K562 (cell line): ENCODE data around the gene PHYHD1. TPM values are rescaled to one million over a fixed set of nuclear protein-coding genes. Genes with fewer than 3 reads are reported as not detected.

ENCODE experiments used
- ARID4B ChIP-seq: sonication (generic); formaldehyde crosslinking; IDR thresholded peaks from 2 replicates; pipeline ENCODE4 v1.8.0; 2022; ENCODE audit warnings: mild to moderate bottlenecking, missing genetic modification reagents
- FOXA1 ChIP-seq: fragments of 450-650 bp; IDR thresholded peaks from 2 replicates; pipeline ENCODE4 v1.6.1; 2016; ENCODE audit warnings: mild to moderate bottlenecking, borderline replicate concordance
- IRF2 ChIP-seq: sonication (generic); formaldehyde crosslinking; IDR thresholded peaks from 2 replicates; pipeline ENCODE4 v1.8.1; 2022; ENCODE audit warnings: mild to moderate bottlenecking, missing genetic modification reagents
- MCM7 ChIP-seq, 2 experiments: fragments of 450-650 bp; IDR thresholded peaks; 2 replicates each; pipeline ENCODE4 v1.6.1; 2016 to 2018
- NCOA2 ChIP-seq, 2 experiments: fragments of 450-650 bp; IDR thresholded peaks; 2 replicates each; pipeline ENCODE4 v1.6.1; 2018; ENCODE audit warnings: mild to moderate bottlenecking in 2 of 2, moderate library complexity in 1 of 2; ENCODE audit not compliant: partially characterized antibody in 2 of 2
- NFXL1 ChIP-seq: fragments of 450-650 bp; formaldehyde crosslinking; IDR thresholded peaks from 2 replicates; pipeline ENCODE4 v1.4.0; 2021; ENCODE audit warnings: mild to moderate bottlenecking
- NR1H2 ChIP-seq: sonication (generic); formaldehyde crosslinking; IDR thresholded peaks from 2 replicates; pipeline ENCODE4 v1.4.0; 2020; ENCODE audit warnings: mild to moderate bottlenecking, missing genetic modification reagents
- SOX6 ChIP-seq: fragments of 450-650 bp; IDR thresholded peaks from 2 replicates; pipeline ENCODE4 v1.6.1; 2014; ENCODE audit warnings: mild to moderate bottlenecking
- SRSF7 ChIP-seq: fragments of 200-400 bp; formaldehyde crosslinking; optimal IDR thresholded peaks from 2 replicates; pipeline ENCODE3; 2017; ENCODE audit warnings: mild to moderate bottlenecking, low read depth, low read length
- TAF15 ChIP-seq: fragments of 200-400 bp; formaldehyde crosslinking; IDR thresholded peaks from 2 replicates; pipeline ENCODE4 v1.6.1; 2017; ENCODE audit warnings: mild to moderate bottlenecking, low read depth, low read length, moderate library complexity
- XRCC4 ChIP-seq: IDR thresholded peaks from one replicate; pipeline ENCODE4 v1.6.1; 2011; ENCODE audit not compliant: insufficient read depth, insufficient read length; ENCODE audit errors: extremely low read depth
- ZFX ChIP-seq: sonication (generic); formaldehyde crosslinking; IDR thresholded peaks from 2 replicates; pipeline ENCODE4 v1.8.0; 2022; ENCODE audit warnings: mild to moderate bottlenecking, missing genetic modification reagents, moderate library complexity
- ZZZ3 ChIP-seq: fragments of 450-650 bp; IDR thresholded peaks from 2 replicates; pipeline ENCODE4 v1.6.1; 2016; ENCODE audit warnings: antibody characterized with exemption, mild to moderate bottlenecking, moderate library complexity
- polyA plus RNA-seq, 8 experiments: library from polyadenylated mRNA; depleted of rRNA in 4 of 8; stranded (reverse) in 5 of 8; unstranded in 3 of 8; fragments of >200 nt; fragmentation: Nextera tagmentation in 2 of 8; fragmentation: Illumina TruSeq in 1 of 8; extraction: Ambion mirVana in 2 of 8; extraction: Trizol in 1 of 8; gene quantifications; 2 replicates each; pipeline versions ENCODE4 v1.2.1 to v1.2.3, GENCODE V29; 2011 to 2014; ENCODE audit warnings: inconsistent platforms in 1 of 8, missing spikeins in 1 of 8
- total RNA-seq, 7 experiments: library from RNA; depleted of rRNA in 6 of 7; stranded (reverse); fragments of >200 nt in 6 of 7; fragmentation: Illumina TruSeq in 2 of 7; extraction: Trizol in 2 of 7; gene quantifications; 2 replicates each; pipeline versions ENCODE4 v1.2.1 to v1.2.3, GENCODE V29; 2011 to 2021; ENCODE audit warnings: low replicate concordance in 1 of 7
- TF ChIP-seq, protein P1 (sequence below): sonication (generic); formaldehyde crosslinking; IDR thresholded peaks from 2 replicates; pipeline ENCODE4 v1.8.0; 2022; ENCODE audit warnings: mild to moderate bottlenecking, missing genetic modification reagents
- TF ChIP-seq, protein P2 (sequence below): fragments of 250-450 bp; sonication (Bioruptor Pico); IDR thresholded peaks from 2 replicates; pipeline ENCODE4 v1.5.0; 2020; ENCODE audit warnings: mild to moderate bottlenecking, borderline replicate concordance
- TF ChIP-seq, protein P3 (sequence below): fragments of 450-650 bp; conservative IDR thresholded peaks from 2 replicates; pipeline ENCODE4 v1.6.1; 2016; ENCODE audit warnings: missing genetic modification characterization, low read depth, mild to moderate bottlenecking, missing compliant biosample characterization, moderate library complexity
- TF ChIP-seq, protein P4 (sequence below): sonication (generic); formaldehyde crosslinking; IDR thresholded peaks from 2 replicates; pipeline ENCODE4 v1.8.1; 2023; ENCODE audit warnings: mild to moderate bottlenecking, missing genetic modification reagents

PHYHD1 gene
- total and polyA plus RNA-seq, 9 of the 15 experiments (the other 6 are each of a cell fraction or from before 2014, with no cell fraction given): 0.36 to 1.3 (median 0.80) TPM

DNA sequence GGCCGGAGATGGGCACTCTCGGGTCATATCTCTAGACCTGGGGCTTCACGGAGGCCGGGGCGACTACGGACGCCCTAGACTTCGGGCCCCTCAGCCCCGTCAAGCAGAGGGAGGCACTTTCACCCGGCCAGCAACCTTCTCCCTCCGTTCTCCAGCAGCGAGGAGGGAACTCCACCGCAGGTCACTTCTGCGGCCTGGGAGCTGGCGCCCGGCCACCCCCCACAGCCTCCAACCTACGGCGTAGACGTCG, 26.4 kb downstream of the PHYHD1 start (continued):
- no peak for TF ChIP-seq FOXA1
- no peak for TF ChIP-seq NCOA2 (IDR thresholded peaks at IDR 0.05; ENCODE audit: partially characterized antibody in 2 of 2)
- no peak for TF ChIP-seq ZZZ3
- TF ChIP-seq TAF15: no peak
- no peak for TF ChIP-seq XRCC4
- no peak for TF ChIP-seq NFXL1 (CRISPR knock-in tag)
- no peak for TF ChIP-seq ARID4B (CRISPR knock-in tag)
- no peak for TF ChIP-seq IRF2
- TF ChIP-seq, protein P1, sequence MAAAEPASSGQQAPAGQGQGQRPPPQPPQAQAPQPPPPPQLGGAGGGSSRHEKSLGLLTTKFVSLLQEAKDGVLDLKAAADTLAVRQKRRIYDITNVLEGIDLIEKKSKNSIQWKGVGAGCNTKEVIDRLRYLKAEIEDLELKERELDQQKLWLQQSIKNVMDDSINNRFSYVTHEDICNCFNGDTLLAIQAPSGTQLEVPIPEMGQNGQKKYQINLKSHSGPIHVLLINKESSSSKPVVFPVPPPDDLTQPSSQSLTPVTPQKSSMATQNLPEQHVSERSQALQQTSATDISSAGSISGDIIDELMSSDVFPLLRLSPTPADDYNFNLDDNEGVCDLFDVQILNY (CRISPR knock-in tag): no peak
- no peak for TF ChIP-seq MCM7 (IDR thresholded peaks at IDR 0.05)
- TF ChIP-seq ZFX (CRISPR knock-in tag): peak; percentile 77; the same call in 1 of the 2 replicates
- no peak for TF ChIP-seq SOX6
- TF ChIP-seq, protein P2, sequence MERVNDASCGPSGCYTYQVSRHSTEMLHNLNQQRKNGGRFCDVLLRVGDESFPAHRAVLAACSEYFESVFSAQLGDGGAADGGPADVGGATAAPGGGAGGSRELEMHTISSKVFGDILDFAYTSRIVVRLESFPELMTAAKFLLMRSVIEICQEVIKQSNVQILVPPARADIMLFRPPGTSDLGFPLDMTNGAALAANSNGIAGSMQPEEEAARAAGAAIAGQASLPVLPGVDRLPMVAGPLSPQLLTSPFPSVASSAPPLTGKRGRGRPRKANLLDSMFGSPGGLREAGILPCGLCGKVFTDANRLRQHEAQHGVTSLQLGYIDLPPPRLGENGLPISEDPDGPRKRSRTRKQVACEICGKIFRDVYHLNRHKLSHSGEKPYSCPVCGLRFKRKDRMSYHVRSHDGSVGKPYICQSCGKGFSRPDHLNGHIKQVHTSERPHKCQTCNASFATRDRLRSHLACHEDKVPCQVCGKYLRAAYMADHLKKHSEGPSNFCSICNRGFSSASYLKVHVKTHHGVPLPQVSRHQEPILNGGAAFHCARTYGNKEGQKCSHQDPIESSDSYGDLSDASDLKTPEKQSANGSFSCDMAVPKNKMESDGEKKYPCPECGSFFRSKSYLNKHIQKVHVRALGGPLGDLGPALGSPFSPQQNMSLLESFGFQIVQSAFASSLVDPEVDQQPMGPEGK (CRISPR knock-in tag): no peak
- no peak for TF ChIP-seq SRSF7
- TF ChIP-seq, protein P3, sequence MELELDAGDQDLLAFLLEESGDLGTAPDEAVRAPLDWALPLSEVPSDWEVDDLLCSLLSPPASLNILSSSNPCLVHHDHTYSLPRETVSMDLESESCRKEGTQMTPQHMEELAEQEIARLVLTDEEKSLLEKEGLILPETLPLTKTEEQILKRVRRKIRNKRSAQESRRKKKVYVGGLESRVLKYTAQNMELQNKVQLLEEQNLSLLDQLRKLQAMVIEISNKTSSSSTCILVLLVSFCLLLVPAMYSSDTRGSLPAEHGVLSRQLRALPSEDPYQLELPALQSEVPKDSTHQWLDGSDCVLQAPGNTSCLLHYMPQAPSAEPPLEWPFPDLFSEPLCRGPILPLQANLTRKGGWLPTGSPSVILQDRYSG (tag): no peak
- TF ChIP-seq, protein P4, sequence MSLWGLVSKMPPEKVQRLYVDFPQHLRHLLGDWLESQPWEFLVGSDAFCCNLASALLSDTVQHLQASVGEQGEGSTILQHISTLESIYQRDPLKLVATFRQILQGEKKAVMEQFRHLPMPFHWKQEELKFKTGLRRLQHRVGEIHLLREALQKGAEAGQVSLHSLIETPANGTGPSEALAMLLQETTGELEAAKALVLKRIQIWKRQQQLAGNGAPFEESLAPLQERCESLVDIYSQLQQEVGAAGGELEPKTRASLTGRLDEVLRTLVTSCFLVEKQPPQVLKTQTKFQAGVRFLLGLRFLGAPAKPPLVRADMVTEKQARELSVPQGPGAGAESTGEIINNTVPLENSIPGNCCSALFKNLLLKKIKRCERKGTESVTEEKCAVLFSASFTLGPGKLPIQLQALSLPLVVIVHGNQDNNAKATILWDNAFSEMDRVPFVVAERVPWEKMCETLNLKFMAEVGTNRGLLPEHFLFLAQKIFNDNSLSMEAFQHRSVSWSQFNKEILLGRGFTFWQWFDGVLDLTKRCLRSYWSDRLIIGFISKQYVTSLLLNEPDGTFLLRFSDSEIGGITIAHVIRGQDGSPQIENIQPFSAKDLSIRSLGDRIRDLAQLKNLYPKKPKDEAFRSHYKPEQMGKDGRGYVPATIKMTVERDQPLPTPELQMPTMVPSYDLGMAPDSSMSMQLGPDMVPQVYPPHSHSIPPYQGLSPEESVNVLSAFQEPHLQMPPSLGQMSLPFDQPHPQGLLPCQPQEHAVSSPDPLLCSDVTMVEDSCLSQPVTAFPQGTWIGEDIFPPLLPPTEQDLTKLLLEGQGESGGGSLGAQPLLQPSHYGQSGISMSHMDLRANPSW (CRISPR knock-in tag): no peak
- TF ChIP-seq NR1H2 (CRISPR knock-in tag): no peak
